GM21515 (cell line): ENCODE measurements around the gene EVI5.
"Not testable (repeated sequence)": the region's sequence is repeated elsewhere in the genome, so short reads cannot be mapped to it uniquely, and the experiment has no call there.

Experiments
- ATAC-seq: cut with Tn5 transposase; IDR thresholded peaks from one replicate; pipeline ENCODE4 v1.9.1; 2021; ENCODE audit not compliant: unreplicated experiment

Gene EVI5

DNA sequence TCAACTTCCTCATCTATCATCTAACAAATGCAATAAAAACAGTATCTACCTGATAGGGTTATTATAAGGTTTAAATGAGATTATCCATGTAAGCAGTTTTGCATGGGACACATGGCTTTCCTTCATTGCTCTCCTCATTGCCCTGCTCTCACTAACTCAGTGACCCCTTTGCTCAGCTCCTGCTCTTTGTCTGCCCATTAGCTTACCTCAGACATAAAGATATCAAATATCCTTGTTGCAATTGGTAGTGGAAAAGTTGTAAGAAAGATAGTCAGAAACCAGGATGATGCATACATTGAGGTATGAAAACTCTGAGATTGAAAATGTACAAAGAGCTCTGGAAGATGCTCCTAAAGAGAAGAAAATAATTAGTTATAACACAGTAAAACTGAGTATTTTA is 89.8 kb downstream of the EVI5 start:
- ATAC-seq, result no peak

GRCh38 chr1:92691925-92692324 is 93.0 kb downstream of the EVI5 start:
- ATAC-seq, result no peak

GRCh38 chr1:92690212-92690906 is 94.5 kb downstream of the EVI5 start:
- no peak for ATAC-seq

DNA sequence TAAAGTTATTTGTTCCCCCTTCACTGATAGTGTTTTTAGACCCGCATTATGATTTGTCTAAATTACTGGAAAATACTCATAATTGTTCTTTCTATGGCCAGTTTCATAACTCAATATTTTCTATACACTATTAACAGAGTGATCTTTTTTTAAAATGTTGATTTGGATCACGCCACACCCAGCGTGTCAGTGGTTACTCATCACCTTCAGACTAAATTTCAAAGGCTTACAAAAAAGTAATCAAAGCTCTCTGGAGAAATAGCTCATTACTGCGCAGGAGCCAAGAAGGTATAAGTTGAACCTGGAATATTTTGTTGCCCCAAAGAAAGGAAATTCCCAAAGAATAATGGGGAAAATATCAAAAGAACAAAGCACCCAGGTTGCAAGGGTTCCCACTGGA is 104.9 kb downstream of the EVI5 start:
- no peak for ATAC-seq

GRCh38 chr1:92663775-92664174 is 121.1 kb downstream of the EVI5 start:
- no peak for ATAC-seq

GRCh38 chr1:92662048-92662447 is 122.9 kb downstream of the EVI5 start:
- ATAC-seq, result no peak

DNA sequence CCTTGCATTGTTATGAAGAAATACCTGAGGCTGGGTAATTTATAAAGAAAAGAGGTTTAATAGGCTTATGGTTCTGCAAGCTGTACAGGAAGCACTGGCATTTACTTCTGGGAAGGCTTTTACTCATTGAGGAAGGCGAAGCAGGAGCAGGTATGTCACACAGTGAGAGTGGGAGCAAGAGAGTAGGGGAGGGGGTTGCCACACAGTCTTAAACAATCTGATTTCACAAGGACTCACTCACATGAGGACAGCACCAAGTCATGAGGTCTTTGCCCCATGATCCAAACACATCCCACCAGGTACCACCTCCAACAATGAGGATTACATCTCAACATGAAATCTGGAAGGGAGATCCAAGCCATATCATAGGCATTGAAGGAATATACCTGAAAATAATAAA is 127.2 kb downstream of the EVI5 start:
- ATAC-seq, result no peak

GRCh38 chr1:92655197-92655801 is 129.6 kb downstream of the EVI5 start:
- ATAC-seq, result no peak

DNA sequence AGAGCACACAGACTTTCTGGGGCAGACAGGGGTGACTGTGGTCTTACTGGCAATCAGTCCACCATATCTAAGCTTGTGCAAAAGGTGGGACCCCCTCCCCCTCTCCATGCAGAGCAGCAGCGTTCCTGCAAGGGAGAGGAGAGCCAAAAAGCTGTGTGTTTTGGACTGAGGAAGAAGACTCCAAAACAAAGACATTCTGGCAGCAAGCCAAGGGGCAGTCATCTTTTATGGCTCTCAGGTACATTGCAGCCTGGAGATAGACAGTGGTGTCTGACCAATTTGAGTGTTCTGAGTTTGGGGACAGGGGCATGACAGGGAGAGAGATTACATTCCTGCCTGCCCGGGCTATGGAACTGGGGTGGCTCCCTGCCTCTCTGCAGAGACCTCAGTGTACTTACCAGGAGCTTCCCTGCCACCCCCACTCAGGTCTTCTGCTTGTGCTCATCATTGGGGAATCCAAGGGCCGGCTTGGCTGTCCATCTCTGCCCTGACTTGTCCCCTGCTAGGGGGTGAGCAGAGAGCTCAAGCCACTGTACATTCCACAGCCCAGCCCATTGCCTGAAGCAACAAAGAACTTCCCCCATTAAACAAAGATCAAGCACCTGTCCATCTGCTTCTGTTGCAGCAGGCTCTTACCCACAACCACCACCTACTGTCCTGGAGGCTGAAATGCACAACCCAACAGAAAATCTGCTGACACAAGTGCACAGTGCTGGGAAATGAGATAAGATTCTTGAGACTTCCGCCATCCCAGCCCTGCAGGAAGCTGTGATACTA is 131.1 kb downstream of the EVI5 start:
- no peak for ATAC-seq

GRCh38 chr1:92640686-92641085 is 144.2 kb downstream of the EVI5 start:
- not testable (repeated sequence) for ATAC-seq

GRCh38 chr1:92638498-92638897 is 146.4 kb downstream of the EVI5 start:
- no peak for ATAC-seq

GRCh38 chr1:92635203-92635602 is 149.7 kb downstream of the EVI5 start:
- ATAC-seq, result not testable (repeated sequence)

GRCh38 chr1:92623187-92623778 is 161.6 kb downstream of the EVI5 start:
- no peak for ATAC-seq

GRCh38 chr1:92619466-92620189 is 165.3 kb downstream of the EVI5 start:
- ATAC-seq, result no peak

DNA sequence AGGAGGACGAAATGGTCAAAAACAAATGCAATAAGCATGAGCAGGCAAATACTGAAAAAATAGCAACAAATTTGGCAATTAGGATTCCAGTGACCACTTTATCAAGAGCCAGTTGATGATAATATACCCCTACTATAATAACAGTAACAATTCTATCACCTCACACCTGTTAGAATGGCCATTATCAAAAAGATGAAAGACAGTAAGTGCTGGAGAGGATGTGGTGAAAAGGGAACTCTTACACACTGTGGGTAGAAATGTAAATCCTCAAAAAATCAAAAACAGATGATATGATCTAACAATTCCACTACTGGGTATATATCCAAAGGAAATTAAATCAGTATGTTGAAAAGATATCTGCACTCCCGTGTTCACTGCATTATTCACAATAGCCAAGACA is 183.9 kb downstream of the EVI5 start:
- ATAC-seq, result no peak

DNA sequence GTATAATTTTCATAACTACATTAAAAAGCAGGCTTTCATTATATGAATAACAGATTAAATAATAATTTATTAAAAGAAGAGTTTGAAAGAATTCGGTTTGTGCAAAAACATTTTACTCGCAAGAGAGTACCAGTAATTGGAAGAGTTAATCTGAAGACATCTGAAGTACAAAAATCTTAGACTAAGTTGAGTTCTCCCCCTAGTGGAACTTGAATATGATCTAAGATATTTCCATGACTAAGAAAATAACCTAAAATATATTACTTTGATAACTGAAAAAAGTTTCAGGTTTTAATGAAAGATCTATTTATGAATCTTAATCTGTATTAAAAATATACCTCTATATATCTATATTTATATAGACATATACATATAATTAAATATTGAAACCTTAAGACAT is 185.7 kb downstream of the EVI5 start:
- no peak for ATAC-seq

DNA sequence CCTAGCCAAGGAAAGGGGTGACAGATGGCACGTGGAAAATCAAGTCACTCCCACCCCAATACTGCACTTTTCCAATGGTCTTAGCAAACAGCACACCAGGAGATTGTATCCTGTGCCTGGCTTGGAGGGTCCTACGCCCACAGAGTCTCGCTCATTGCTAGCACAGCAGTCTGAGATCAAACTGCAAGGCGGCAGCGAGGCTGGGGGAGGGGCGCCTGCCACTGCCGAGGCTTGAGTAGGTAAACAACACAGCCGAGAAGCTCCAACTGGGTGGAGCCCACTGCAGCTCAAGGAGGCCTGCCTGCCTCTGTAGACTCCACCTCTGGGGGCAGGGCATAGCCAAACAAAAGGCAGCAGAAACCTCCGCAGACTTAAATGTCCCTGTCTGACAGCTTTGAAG is 195.5 kb downstream of the EVI5 start:
- not testable (repeated sequence) for ATAC-seq

DNA sequence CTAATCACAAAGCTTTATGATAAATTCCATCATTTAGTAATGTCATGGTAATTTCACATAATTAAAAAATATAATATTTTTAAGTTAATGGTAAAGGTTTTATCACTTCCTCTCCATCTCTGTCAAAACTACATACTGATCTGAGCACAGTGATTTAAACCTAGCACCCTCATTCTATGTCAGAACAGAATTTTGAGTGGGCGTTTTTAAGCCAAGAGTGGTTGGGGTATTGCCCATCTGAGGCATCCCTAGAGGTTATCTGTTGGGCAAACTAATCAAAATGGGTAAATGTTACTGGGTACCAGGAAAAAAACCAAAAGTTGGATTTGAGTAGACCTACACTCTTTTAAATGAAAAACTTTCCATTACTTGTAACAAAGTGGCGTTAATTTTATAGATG is 197.5 kb downstream of the EVI5 start:
- no peak for ATAC-seq

GRCh38 chr1:92585831-92586230 is 199.1 kb downstream of the EVI5 start:
- ATAC-seq, result no peak

GRCh38 chr1:92584810-92585209 is 200.1 kb downstream of the EVI5 start:
- not testable (repeated sequence) for ATAC-seq
